ENCODE data around the gene BLTP2. TPM values are rescaled to one million over a fixed set of nuclear protein-coding genes. Genes with fewer than 3 reads are reported as not detected.
"Not testable (repeated sequence)": the region's sequence is repeated elsewhere in the genome, so short reads cannot be mapped to it uniquely, and the experiment has no call there.

Gene BLTP2
- total RNA-seq, 1 donor from 2014 or later, result 190 TPM

GRCh38 chr17:28613931-28614381 lies 31.0 kb downstream of the BLTP2 start, which contains the start of gene RSKR:
TSS of gene RSKR (minus strand) at chr17:28614185. CDS start at chr17:28614161, 24 bp downstream.
- H3K36me3 Mint-ChIP-seq (ENCODE audit: insufficient read depth), result peaks cover 29% of the 10 kb centered on the region

DNA sequence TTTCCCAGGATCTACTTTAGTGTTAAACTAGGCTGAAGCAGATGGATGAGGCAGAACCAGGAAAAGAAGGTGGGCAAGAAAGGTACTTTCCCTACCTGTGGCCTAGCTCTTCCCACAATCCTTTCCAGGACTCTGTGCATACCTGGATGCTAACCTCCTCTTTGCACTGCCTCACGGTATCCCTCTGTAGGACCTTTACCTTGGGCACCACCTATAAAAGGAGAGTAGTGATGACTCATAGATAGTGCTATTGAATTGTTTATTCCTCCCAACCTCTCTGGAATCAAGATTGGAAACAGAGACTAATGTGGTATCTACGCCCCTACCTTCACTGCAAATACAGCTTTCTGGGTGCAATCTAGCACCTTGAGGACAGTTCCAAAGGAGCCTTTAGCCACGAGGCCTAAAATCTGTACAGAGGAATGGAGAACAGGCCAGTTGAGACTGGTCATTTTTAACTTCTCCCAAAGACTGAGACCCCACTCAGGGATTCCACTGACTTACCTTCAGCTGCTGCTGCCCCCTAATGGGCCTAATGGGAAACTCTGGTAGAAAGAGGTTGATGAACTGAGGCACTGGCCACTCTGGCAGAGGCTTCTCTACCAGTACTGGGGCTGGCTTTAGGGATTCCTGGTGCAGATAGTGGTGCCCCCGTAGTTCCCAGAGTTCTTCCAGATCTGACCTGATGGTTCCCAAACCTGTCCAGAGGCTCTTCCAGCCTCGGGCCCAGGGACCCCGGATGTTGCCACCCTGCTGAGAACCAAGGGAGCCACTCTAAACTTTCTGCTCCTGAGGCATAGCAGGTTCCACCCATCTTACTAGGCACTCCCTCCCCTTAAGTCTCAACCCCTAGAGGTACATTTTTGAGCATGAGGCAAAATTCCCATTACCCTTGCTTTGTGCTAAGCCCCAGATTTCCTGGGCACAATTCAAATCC lies 31.8 kb downstream of the BLTP2 start:
- no peaks in the 10 kb centered on the region for H3K9me3 Mint-ChIP-seq (ENCODE audit: low read depth)
- peak; percentile 69 for TF ChIP-seq CTCF (IDR thresholded peaks at IDR 0.05; ENCODE audit: unreplicated experiment)
- no peak overlapping the region for H3K4me3 Mint-ChIP-seq (ENCODE audit: low read depth)
- peak; percentile 31 for DNase-seq (ENCODE audit: low spot score, unreplicated experiment)
- no peaks in the 10 kb centered on the region for H3K4me1 Mint-ChIP-seq (ENCODE audit: low read depth)
- no peaks in the 10 kb centered on the region for H3K27me3 Mint-ChIP-seq
- H3K27ac Mint-ChIP-seq, result no peak overlapping the region
- peaks cover 26% of the 10 kb centered on the region for H3K36me3 Mint-ChIP-seq (ENCODE audit: insufficient read depth)

More at GRCh38 chr17:28613931-28614381, 31.0 kb downstream of the BLTP2 start, which contains the start of gene RSKR:
- DNase-seq (ENCODE audit: low spot score, unreplicated experiment), result no peak
- no peaks in the 10 kb centered on the region for H3K9me3 Mint-ChIP-seq (ENCODE audit: low read depth)
- no peak for TF ChIP-seq CTCF (IDR thresholded peaks at IDR 0.05; ENCODE audit: unreplicated experiment)
- no peaks in the 10 kb centered on the region for H3K27me3 Mint-ChIP-seq
- no peak within 1 kb of the TSS for H3K4me3 Mint-ChIP-seq (ENCODE audit: low read depth)
- no peaks in the 10 kb centered on the region for H3K4me1 Mint-ChIP-seq (ENCODE audit: low read depth)
- peak within 1 kb of the TSS; percentile 81 for H3K27ac Mint-ChIP-seq

- Mint-ChIP-seq H3K9me3 (ENCODE audit: low read depth) (no peaks in the 10 kb centered on the region), H3K27me3 (no peaks in the 10 kb centered on the region), H3K4me1 (ENCODE audit: low read depth) (no peaks in the 10 kb centered on the region), H3K36me3 (ENCODE audit: insufficient read depth) (peaks cover 26% of the 10 kb centered on the region), H3K4me3 (ENCODE audit: low read depth) (no peak overlapping the region), H3K27ac (no peak overlapping the region)
- DNase-seq (ENCODE audit: low spot score, unreplicated experiment), result no peak
- no peak for TF ChIP-seq CTCF (IDR thresholded peaks at IDR 0.05; ENCODE audit: unreplicated experiment)
Observed at GRCh38 chr17:28612531-28612930, 32.4 kb downstream of the BLTP2 start.

DNA sequence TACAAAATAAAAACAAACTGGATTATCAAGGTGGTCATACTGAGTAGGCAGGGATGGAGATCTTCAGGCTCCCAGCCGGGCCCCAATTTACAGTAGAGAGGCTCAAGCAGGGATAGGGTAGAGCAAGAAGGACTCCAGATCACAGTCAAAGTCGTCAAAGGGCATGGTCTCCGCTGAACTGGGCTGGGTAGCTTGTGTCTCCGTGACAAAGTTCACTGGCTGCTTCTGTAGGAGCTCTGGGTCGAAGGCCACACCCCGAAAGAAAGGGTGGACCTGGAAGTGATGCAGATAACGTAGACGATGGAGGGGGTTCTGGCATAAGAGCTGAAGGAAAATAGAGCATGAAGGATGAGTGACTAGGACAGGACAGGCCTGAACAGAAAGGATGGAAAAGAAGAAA lies 34.6 kb downstream of the BLTP2 start:
- Mint-ChIP-seq H3K27ac (no peak overlapping the region), H3K4me3 (ENCODE audit: low read depth) (no peak overlapping the region), H3K9me3 (ENCODE audit: low read depth) (no peaks in the 10 kb centered on the region), H3K27me3 (no peaks in the 10 kb centered on the region), H3K36me3 (ENCODE audit: insufficient read depth) (peaks cover 18% of the 10 kb centered on the region), H3K4me1 (ENCODE audit: low read depth) (no peaks in the 10 kb centered on the region)
- DNase-seq (ENCODE audit: low spot score, unreplicated experiment), result no peak
- no peak for TF ChIP-seq CTCF (IDR thresholded peaks at IDR 0.05; ENCODE audit: unreplicated experiment)

GRCh38 chr17:28604031-28604430 lies 40.9 kb downstream of the BLTP2 start:
- DNase-seq (ENCODE audit: low spot score, unreplicated experiment); H3K27me3 Mint-ChIP-seq; H3K4me3 Mint-ChIP-seq (ENCODE audit: low read depth); H3K27ac Mint-ChIP-seq; H3K9me3 Mint-ChIP-seq (ENCODE audit: low read depth); H3K4me1 Mint-ChIP-seq (ENCODE audit: low read depth): not testable (repeated sequence)
- H3K36me3 Mint-ChIP-seq (ENCODE audit: insufficient read depth), result peaks cover 12% of the 10 kb centered on the region

Data from progenitor cell of endocrine pancreas (in vitro differentiated cells).